ENCODE measurements around the gene TFEB.
"Not testable (repeated sequence)": the region's sequence is repeated elsewhere in the genome, so short reads cannot be mapped to it uniquely, and the experiment has no call there.

TFEB gene

GRCh38 chr6:41767112-41767833 lies 31.9 kb upstream of the TFEB start:
- in situ Hi-C loops (cut with MboI; ENCODE audit: low pct_unique_long_range_greater_than_20kb, low sequenced_read_pairs), result no loop called here
- DNase-seq, result peak; percentile 66

GRCh38 chr6:41766043-41766664 lies 30.7 kb upstream of the TFEB start:
- DNase-seq; in situ Hi-C loops (cut with MboI; ENCODE audit: low pct_unique_long_range_greater_than_20kb, low sequenced_read_pairs): not testable (repeated sequence)

DNA sequence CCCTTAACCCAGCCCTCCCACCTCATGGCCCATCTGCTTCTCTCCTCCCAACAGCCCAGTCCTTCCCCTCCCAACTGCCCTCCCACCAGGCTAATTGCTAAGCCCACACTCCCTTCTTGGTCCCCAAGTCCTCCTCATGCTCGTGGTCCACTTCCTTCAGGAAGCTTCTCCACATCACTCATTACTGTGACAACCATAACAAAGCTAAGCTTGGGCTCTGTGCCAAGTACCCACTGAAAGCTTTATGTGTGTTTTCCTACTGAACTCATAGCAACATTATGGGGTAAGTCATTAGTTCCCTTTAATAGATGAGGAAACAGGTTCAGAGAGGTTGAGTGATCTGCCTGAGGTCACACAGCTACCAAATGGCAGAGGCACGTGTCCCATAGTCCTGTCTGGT lies 28.1 kb upstream of the TFEB start:
- in situ Hi-C loops (cut with MboI; ENCODE audit: low pct_unique_long_range_greater_than_20kb, low sequenced_read_pairs), result no loop called here
- peak; percentile 37 for DNase-seq

DNA sequence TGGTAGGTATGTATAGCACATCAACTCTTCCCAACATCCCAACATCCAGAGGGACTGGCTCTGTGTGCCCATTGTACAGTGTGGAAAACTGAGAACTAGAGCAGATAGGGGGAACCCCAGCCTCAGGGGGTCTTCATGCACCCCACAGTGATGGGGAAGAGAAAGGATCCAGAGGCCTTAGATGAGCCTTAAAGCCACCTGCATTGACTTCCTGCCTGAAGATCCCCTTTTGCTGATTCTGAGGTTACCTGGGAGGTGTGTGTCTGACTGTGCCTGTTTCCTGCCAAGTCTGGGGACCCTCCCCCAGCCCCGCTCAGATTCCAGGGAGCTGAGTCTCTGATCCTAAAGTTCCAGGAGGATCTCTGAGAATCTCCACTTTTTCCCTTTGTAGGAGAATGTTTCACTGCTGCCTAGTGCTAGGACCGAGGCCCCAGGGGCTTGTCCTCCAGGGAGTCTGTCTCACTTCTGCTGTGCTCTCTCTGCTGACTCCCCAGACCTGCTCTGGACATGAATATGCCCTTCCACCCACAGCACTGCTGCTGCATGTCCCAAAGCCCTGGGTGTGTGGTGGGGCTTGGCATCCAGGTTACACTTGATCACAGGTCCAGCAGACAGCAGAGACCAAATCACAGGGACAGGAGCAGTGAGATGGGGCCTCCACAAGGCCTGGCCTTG lies 24.6 kb upstream of the TFEB start:
- no peak for DNase-seq
- in situ Hi-C loops (cut with MboI; ENCODE audit: low pct_unique_long_range_greater_than_20kb, low sequenced_read_pairs), result no loop called here

DNA sequence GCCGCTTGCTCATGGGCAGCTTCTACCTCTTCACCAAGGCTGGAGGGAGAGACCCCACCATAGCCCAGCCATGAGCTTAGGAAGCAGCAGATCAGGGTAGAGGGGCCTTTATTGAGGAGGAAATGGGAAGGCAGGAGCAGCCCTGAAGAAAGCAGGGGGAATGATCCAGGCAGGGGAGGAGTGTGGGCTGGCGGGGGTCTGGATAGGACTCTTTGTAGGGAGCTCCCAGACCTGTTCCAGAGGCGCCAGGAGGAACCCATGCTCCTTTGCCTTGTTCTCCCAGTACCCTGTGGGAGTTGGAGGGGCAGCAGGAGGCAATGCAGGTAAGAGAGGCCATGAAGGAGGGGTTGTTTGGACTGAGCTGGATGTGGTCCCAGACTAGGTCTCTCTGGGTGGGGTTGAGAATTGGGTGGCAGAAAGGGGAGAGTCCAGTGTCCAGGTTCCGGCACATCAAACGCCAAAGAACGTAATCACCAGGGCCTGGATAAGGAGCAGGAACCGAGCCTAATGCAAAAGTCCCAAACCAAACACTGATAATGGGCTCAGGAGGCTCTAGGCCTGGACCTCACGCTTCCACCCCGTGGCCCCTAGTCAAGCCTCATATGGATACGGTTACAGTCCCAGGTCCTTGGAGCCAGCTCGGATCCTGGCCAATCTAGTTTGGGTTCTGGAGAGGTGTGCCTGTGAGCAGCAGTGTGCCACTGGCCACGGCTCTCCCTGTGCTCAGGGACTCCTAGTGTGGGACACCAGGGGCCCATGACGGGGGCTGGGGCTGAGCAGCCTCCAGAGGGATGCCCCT lies 23.9 kb upstream of the TFEB start:
- DNase-seq, result no peak
- in situ Hi-C loops (cut with MboI; ENCODE audit: low pct_unique_long_range_greater_than_20kb, low sequenced_read_pairs), result no loop called here

GRCh38 chr6:41758641-41759035 lies 23.2 kb upstream of the TFEB start:
- no peak for DNase-seq
- in situ Hi-C loops (cut with MboI; ENCODE audit: low pct_unique_long_range_greater_than_20kb, low sequenced_read_pairs), result no loop called here

- no peak for DNase-seq
- in situ Hi-C loops (cut with MboI; ENCODE audit: low pct_unique_long_range_greater_than_20kb, low sequenced_read_pairs), result no loop called here
Measured at GRCh38 chr6:41757931-41758640, 22.7 kb upstream of the TFEB start.

DNA sequence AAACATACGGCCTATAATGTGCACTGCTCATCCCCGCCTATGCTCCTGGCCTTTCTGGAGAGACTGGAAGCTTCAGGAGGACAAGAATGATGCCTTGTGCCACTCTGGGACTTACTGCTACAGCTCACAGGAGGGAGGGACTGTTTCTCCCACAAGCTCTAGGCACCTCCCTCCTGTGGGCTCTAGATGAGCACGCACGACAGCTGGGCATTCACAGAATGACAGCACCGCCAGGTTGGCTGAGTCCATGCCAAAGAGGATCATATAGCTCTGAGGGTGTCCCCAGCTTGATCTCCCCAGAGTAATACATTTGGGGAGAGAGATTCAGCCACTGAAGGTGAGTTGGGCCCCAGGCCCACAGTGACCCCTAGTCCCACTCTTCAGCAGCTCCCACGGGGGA lies 21.9 kb upstream of the TFEB start:
- DNase-seq, result no peak
- in situ Hi-C loops (cut with MboI; ENCODE audit: low pct_unique_long_range_greater_than_20kb, low sequenced_read_pairs), result no loop called here

- no peak for DNase-seq
- in situ Hi-C loops (cut with MboI; ENCODE audit: low pct_unique_long_range_greater_than_20kb, low sequenced_read_pairs), result no loop called here
Measured at GRCh38 chr6:41756354-41756753, 20.9 kb upstream of the TFEB start.

GRCh38 chr6:41755895-41756294 lies 20.5 kb upstream of the TFEB start:
- no peak for DNase-seq

GRCh38 chr6:41750374-41750773 lies 15.0 kb upstream of the TFEB start:
- in situ Hi-C loops (cut with MboI; ENCODE audit: low pct_unique_long_range_greater_than_20kb, low sequenced_read_pairs), result no loop called here
- no peak for DNase-seq

More at GRCh38 chr6:41755895-41756294, 20.5 kb upstream of the TFEB start:
- in situ Hi-C loops (cut with MboI; ENCODE audit: low pct_unique_long_range_greater_than_20kb, low sequenced_read_pairs), result no loop called here

GRCh38 chr6:41748542-41748941 lies 13.1 kb upstream of the TFEB start:
- no peak for DNase-seq
- in situ Hi-C loops (cut with MboI; ENCODE audit: low pct_unique_long_range_greater_than_20kb, low sequenced_read_pairs), result no loop called here

- DNase-seq, result no peak
- in situ Hi-C loops (cut with MboI; ENCODE audit: low pct_unique_long_range_greater_than_20kb, low sequenced_read_pairs), result no loop called here
Measured at GRCh38 chr6:41748102-41748477, 12.7 kb upstream of the TFEB start.

DNA sequence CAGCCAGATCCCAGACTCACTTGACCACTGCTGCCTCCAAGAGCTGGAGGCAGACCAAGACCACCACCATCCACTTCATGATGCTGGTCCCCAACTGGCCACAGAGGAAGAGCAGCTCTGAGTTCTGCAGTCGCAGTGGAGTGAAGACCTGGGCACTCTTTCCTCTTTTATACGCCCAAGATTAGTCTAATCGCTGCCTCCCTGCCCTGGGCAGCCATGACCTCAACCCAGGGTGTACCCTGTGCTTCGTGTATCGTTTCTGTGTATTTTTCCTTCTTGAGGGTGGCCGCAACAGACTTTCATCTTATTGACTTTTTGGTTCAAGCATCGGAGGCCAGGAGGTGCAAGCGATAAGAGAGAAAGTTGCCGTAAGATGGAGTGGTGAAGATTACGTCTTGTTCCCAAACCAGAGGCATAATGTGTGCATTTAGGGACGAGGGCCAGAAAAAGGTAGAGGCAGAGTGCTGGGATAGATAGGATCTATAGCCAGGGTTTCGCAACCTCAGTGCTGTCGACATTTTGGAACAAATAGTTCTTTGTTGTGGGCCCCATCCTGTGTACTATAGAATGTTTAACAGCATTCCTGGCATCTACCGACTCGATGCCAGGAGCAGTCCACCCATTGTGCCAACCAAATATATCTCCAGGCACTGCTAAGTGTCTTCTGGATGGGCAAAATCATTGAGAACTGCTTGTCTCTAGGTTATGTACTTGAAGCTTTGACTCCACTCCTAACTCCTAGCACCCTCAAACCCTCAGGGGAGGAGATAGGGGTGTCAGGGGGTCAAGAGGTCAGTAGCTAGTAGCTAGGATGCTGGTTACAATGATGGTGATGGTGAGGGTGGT lies 12.1 kb upstream of the TFEB start, which contains the start of gene PGC:
Gene PGC, minus strand, starts transcription at position 142 of the 846 bp plus-strand sequence. Its CDS starts 63 bp downstream, at position 79.
- in situ Hi-C loops (cut with MboI; ENCODE audit: low pct_unique_long_range_greater_than_20kb, low sequenced_read_pairs), result no loop called here

DNA sequence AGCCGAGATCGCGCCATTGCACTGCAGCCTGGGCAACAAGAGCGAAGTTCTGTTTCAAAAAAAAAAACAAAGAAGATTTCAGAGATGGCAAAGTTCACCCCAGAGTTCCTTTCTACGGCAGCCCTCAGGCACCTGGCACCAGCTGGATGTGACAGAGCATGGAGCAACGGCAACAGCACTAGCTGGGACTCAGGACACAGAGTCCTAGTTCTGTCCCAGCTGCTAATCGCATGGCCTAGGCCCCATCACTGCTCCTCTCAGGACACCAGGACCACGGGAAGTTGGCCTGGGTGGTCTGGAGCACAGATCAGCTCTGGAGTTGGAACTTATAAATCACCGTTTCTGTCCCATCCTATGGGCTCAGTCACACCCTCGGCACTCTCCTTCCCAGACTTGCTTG lies 10.7 kb upstream of the TFEB start:
- in situ Hi-C loops (cut with MboI; ENCODE audit: low pct_unique_long_range_greater_than_20kb, low sequenced_read_pairs), result no loop called here
- DNase-seq, result no peak

More for the DNA sequence above, 12.1 kb upstream of the TFEB start, which contains the start of gene PGC:
- DNase-seq, result no peak

- in situ Hi-C loops (cut with MboI; ENCODE audit: low pct_unique_long_range_greater_than_20kb, low sequenced_read_pairs), result no loop called here
- no peak for DNase-seq
Measured at GRCh38 chr6:41744236-41744787, 8.9 kb upstream of the TFEB start.

DNA sequence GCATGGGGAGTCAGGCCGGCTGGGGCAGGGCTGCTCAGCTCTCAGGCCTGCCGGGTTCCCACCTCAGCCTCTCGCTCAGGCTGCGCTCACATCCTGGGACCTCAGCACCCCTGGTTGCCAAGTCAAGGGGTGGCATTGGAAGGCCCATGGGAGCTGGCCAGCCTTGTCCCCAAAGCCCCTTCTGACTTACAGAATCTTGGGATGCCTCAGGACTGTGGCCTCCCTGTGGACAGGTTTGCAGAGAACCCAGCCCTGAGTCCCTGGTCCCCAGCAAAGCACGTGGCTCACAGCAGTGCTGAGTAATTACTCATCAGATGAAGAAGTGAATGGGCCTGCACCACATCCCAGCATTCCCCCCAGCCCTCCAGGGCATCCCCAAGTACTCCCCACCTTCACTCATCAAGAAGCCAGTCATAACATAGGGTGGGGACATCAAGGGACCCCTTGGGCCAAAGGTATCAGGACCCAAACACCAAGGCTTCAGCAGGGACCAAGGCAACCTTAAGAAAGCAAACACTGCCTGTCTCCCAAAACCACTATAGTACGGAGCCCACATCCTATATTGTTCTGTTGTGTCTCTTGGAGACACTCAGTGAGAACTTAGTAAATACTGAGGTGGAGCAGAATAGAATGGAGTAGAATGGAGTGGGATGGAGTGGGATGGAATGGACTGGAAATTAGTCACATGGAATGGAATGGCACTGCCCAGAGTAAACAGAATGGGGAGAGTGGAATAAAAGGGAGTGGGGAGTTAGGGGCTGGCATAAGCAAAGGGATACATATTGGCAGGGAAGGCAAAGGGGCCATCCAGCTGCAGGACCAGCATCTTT lies 8.2 kb upstream of the TFEB start:
- no peak for DNase-seq
- in situ Hi-C loops (cut with MboI; ENCODE audit: low pct_unique_long_range_greater_than_20kb, low sequenced_read_pairs), result no loop called here
